ENCODE results near the gene ZNF672.
A peak's percentile ranks its signal among the peaks of the same experiment; 100 is the strongest.

ZNF672 gene

DNA sequence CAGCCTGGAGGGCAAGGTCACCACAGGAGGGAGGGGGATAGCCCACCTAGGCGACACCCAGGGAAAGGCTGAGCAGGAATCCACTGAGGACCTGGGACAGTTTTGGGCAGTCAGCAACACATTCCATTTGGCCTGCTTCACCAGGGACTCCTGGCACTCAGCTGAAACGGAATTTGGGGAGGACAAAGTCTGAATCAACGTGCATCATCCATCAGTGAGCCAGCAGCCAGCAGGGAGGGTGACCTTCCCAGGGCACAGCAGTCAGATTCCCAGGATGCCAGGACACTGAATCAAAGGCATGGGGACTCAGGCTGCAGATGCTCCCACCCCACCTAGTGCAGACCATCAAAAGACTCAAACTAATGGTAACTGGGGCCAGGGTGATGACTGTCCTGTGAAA lies 16.9 kb upstream of the ZNF672 start:
- no peak for DNase-seq (ENCODE audit: low spot score)
- peaks cover 18% of the 10 kb centered on the region for H3K79me1 ChIP-seq (ENCODE audit: low read depth, low read length)
- H2AK5ac ChIP-seq (ENCODE audit: low read depth, low read length): no peak overlapping the region
- no peak overlapping the region for H3K4me3 ChIP-seq (ENCODE audit: low read length in 2 of 2)
- no peak overlapping the region for H4K91ac ChIP-seq (ENCODE audit: low read depth, low read length, poor library complexity)
- no peaks in the 10 kb centered on the region for H3K9me3 ChIP-seq (replicated peaks in 1 of 2; ENCODE audit: control insufficient read depth in 2 of 2, insufficient read depth in 1 of 2, low read depth in 1 of 2, low read length in 2 of 2)
- H3K36me3 ChIP-seq (replicated peaks in 1 of 2; ENCODE audit: control insufficient read depth in 2 of 2, insufficient read depth in 2 of 2, low read length in 2 of 2): peaks cover 27 to 70% of the 10 kb centered on the region in 2 donors
- H3K9ac ChIP-seq (ENCODE audit: low read depth, low read length, poor library complexity): no peak overlapping the region
- H2BK12ac ChIP-seq (ENCODE audit: low read length): no peak overlapping the region
- no peak overlapping the region for H2BK5ac ChIP-seq (ENCODE audit: low read length)
- H3K14ac ChIP-seq (ENCODE audit: low read length): no peak overlapping the region
- no peak overlapping the region for H2BK15ac ChIP-seq (ENCODE audit: low read length)
- WGBS, 2 donors (ENCODE audit: extremely low coverage in 2 of 2, insufficient read length in 2 of 2, insufficient replicate concordance in 1 of 2): no CpG with 5 or more reads among the region's 3 CpGs
- no peak overlapping the region for H3K4ac ChIP-seq (ENCODE audit: low read length)
- no peak overlapping the region for H2BK120ac ChIP-seq (ENCODE audit: low read depth, low read length)
- no peak overlapping the region for H3K27ac ChIP-seq (replicated peaks; ENCODE audit: low read length)
- no peak overlapping the region for H3K18ac ChIP-seq (ENCODE audit: low read length)
- H3K23ac ChIP-seq (ENCODE audit: low read depth, low read length, poor library complexity): no peak overlapping the region
- no peak overlapping the region for H2AFZ ChIP-seq (ENCODE audit: low read length)
- no peaks in the 10 kb centered on the region for H3K27me3 ChIP-seq (ENCODE audit: control insufficient read depth in 3 of 3, insufficient read depth in 3 of 3, low read depth in 1 of 3, low read length in 3 of 3)
- no peak overlapping the region for H4K8ac ChIP-seq (ENCODE audit: low read depth, low read length)
- H3K4me1 ChIP-seq (ENCODE audit: control insufficient read depth in 2 of 2, insufficient read depth in 1 of 2, low read depth in 1 of 2, low read length in 2 of 2): peaks cover 7 to 11% of the 10 kb centered on the region in 2 donors
- H3K4me2 ChIP-seq (ENCODE audit: insufficient read depth, low read length, poor library complexity, severe bottlenecking): no peak overlapping the region

DNA sequence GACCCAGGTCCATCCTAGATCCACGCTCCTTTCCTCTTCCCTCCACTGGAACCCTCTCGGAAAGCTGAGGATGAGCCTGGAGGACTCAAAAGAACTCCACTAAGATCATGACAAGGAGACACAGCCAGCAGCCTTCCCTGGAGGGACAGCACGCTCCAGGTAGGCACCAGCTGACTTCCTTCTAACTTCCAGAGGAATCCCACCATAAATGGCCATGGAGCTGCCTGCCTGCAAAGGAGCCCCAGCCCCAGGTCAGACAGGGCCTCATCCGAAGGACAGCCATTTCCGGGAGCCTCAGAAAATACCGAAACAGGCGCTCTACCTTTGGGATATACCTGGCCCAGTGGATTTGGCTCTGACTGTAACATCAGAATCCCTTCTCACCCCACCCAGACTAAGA lies 16.4 kb upstream of the ZNF672 start:
- Histone ChIP-seq H3K18ac (ENCODE audit: low read length) (no peak overlapping the region), H2BK15ac (ENCODE audit: low read length) (no peak overlapping the region), H3K27me3 (ENCODE audit: control insufficient read depth in 3 of 3, insufficient read depth in 3 of 3, low read depth in 1 of 3, low read length in 3 of 3) (no peaks in the 10 kb centered on the region), H3K36me3 (replicated peaks in 1 of 2; ENCODE audit: control insufficient read depth in 2 of 2, insufficient read depth in 2 of 2, low read length in 2 of 2) (peaks cover 25 to 64% of the 10 kb centered on the region in 2 donors), H3K4me1 (ENCODE audit: control insufficient read depth in 2 of 2, insufficient read depth in 1 of 2, low read depth in 1 of 2, low read length in 2 of 2) (peaks cover 7 to 11% of the 10 kb centered on the region in 2 donors), H2BK120ac (ENCODE audit: low read depth, low read length) (no peak overlapping the region), H2BK5ac (ENCODE audit: low read length) (no peak overlapping the region), H3K27ac (replicated peaks; ENCODE audit: low read length) (no peak overlapping the region), H3K4me2 (ENCODE audit: insufficient read depth, low read length, poor library complexity, severe bottlenecking) (no peak overlapping the region), H3K9me3 (replicated peaks in 1 of 2; ENCODE audit: control insufficient read depth in 2 of 2, insufficient read depth in 1 of 2, low read depth in 1 of 2, low read length in 2 of 2) (no peaks in the 10 kb centered on the region), H2AK5ac (ENCODE audit: low read depth, low read length) (no peak overlapping the region), H3K79me1 (ENCODE audit: low read depth, low read length) (peaks cover 18% of the 10 kb centered on the region), H4K91ac (ENCODE audit: low read depth, low read length, poor library complexity) (no peak overlapping the region), H2BK12ac (ENCODE audit: low read length) (no peak overlapping the region), H3K14ac (ENCODE audit: low read length) (no peak overlapping the region), H3K23ac (ENCODE audit: low read depth, low read length, poor library complexity) (no peak overlapping the region), H2AFZ (ENCODE audit: low read length) (no peak overlapping the region), H4K8ac (ENCODE audit: low read depth, low read length) (no peak overlapping the region), H3K4ac (ENCODE audit: low read length) (no peak overlapping the region), H3K9ac (ENCODE audit: low read depth, low read length, poor library complexity) (no peak overlapping the region), H3K4me3 (ENCODE audit: low read length in 2 of 2) (no peak overlapping the region)
- WGBS, 2 donors (ENCODE audit: extremely low coverage in 2 of 2, insufficient read length in 2 of 2, insufficient replicate concordance in 1 of 2): no CpG with 5 or more reads among the region's 7 CpGs
- DNase-seq (ENCODE audit: low spot score): no peak

DNA sequence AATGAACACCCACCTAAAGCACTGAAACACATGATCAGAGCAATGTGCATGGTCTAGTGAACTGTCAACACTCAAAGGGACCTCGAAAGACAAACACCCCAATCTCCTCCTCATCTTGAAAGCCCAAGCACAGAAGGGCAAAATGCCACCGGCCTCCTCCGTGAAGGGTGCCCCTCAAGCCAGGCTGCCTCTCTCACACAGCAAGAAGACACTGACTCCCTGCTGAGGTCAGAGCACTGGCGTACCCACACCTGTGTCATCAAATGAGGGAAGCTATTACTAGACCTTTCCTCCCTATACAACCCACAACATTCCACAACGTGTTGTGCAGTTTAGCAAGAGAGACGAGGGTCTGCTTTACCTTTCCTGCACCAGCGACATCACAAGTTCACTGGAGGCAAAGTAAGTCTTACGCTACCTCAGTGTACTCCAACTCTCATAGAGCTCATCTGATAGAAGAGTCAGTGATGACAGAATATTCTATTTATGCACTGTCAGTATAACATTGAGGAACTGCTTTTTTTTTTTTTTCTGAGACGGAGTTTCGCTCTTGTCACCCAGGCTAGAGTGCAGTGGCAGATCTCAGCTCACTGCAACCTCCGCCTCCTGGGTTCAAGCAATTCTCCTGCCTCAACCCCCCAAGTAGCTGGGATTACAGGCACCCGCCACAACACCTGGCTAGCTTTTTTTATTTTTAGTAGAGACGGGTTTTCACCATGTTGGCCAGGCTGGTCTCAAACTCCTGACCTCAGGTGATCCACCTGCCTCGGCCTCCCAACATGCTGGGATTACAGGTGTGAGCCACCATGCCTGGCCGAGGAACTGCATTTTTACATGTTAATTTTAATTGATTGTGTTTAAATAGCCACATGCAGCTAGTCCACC lies 15.6 kb upstream of the ZNF672 start:
- peaks cover 21 to 57% of the 10 kb centered on the region in 2 donors for H3K36me3 ChIP-seq (replicated peaks in 1 of 2; ENCODE audit: control insufficient read depth in 2 of 2, insufficient read depth in 2 of 2, low read length in 2 of 2)
- no peak overlapping the region for H4K91ac ChIP-seq (ENCODE audit: low read depth, low read length, poor library complexity)
- peak overlapping the region; percentile 33 for H3K9ac ChIP-seq (ENCODE audit: low read depth, low read length, poor library complexity)
- H2BK120ac ChIP-seq (ENCODE audit: low read depth, low read length): no peak overlapping the region
- no peak overlapping the region for H3K27ac ChIP-seq (replicated peaks; ENCODE audit: low read length)
- no peak overlapping the region for H3K4me2 ChIP-seq (ENCODE audit: insufficient read depth, low read length, poor library complexity, severe bottlenecking)
- H3K23ac ChIP-seq (ENCODE audit: low read depth, low read length, poor library complexity): no peak overlapping the region
- no peak overlapping the region for H2BK12ac ChIP-seq (ENCODE audit: low read length)
- H2AK5ac ChIP-seq (ENCODE audit: low read depth, low read length): no peak overlapping the region
- no peaks in the 10 kb centered on the region for H3K9me3 ChIP-seq (replicated peaks in 1 of 2; ENCODE audit: control insufficient read depth in 2 of 2, insufficient read depth in 1 of 2, low read depth in 1 of 2, low read length in 2 of 2)
- no peaks in the 10 kb centered on the region for H3K27me3 ChIP-seq (ENCODE audit: control insufficient read depth in 3 of 3, insufficient read depth in 3 of 3, low read depth in 1 of 3, low read length in 3 of 3)
- no peak overlapping the region for H3K14ac ChIP-seq (ENCODE audit: low read length)
- H3K4me3 ChIP-seq (ENCODE audit: low read length in 2 of 2): no peak overlapping the region
- no peak overlapping the region for H2BK5ac ChIP-seq (ENCODE audit: low read length)
- H3K18ac ChIP-seq (ENCODE audit: low read length): no peak overlapping the region
- H3K4me1 ChIP-seq (ENCODE audit: control insufficient read depth in 2 of 2, insufficient read depth in 1 of 2, low read depth in 1 of 2, low read length in 2 of 2): peaks cover 8 to 13% of the 10 kb centered on the region in 2 donors
- H2BK15ac ChIP-seq (ENCODE audit: low read length): no peak overlapping the region
- H3K79me1 ChIP-seq (ENCODE audit: low read depth, low read length): peaks cover 18% of the 10 kb centered on the region
- no peak overlapping the region for H2AFZ ChIP-seq (ENCODE audit: low read length)
- no peak for DNase-seq (ENCODE audit: low spot score)
- no peak overlapping the region for H4K8ac ChIP-seq (ENCODE audit: low read depth, low read length)
- H3K4ac ChIP-seq (ENCODE audit: low read length): no peak overlapping the region
- no CpG with 5 or more reads among the region's 15 CpGs for WGBS, 2 donors (ENCODE audit: extremely low coverage in 2 of 2, insufficient read length in 2 of 2, insufficient replicate concordance in 1 of 2)

DNA sequence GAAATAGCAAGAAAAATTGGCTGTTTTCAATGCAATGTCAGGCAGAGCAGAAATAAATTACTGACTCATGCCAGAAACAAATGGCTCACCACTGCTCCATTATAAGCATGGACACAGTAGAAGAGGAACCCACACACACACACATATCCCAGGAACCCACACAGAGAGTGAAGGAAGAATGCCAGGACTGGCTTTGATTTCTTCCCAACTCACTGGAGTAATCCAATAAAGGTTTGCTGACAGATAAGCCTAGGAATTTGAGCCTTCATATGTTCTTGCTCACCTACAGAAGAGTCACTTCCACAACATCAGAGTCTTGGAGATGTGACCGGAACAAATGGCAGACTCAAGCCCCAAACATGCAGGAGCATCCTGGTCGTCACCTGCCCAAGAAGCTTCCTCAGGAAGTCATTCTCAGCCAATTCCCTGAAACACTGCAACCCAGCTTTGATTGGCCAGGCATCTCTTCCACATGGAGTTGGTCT lies 14.5 kb upstream of the ZNF672 start:
- Histone ChIP-seq H3K36me3 (replicated peaks in 1 of 2; ENCODE audit: control insufficient read depth in 2 of 2, insufficient read depth in 2 of 2, low read length in 2 of 2) (peaks cover 21 to 53% of the 10 kb centered on the region in 2 donors), H2BK5ac (ENCODE audit: low read length) (no peak overlapping the region), H3K4me2 (ENCODE audit: insufficient read depth, low read length, poor library complexity, severe bottlenecking) (no peak overlapping the region), H3K18ac (ENCODE audit: low read length) (no peak overlapping the region), H3K27me3 (ENCODE audit: control insufficient read depth in 3 of 3, insufficient read depth in 3 of 3, low read depth in 1 of 3, low read length in 3 of 3) (no peaks in the 10 kb centered on the region), H2BK15ac (ENCODE audit: low read length) (no peak overlapping the region), H3K4me3 (ENCODE audit: low read length in 2 of 2) (no peak overlapping the region), H3K27ac (replicated peaks; ENCODE audit: low read length) (no peak overlapping the region), H2BK120ac (ENCODE audit: low read depth, low read length) (no peak overlapping the region), H2BK12ac (ENCODE audit: low read length) (no peak overlapping the region), H4K8ac (ENCODE audit: low read depth, low read length) (no peak overlapping the region), H3K4ac (ENCODE audit: low read length) (no peak overlapping the region), H3K14ac (ENCODE audit: low read length) (no peak overlapping the region), H4K91ac (ENCODE audit: low read depth, low read length, poor library complexity) (no peak overlapping the region), H3K79me1 (ENCODE audit: low read depth, low read length) (peaks cover 18% of the 10 kb centered on the region), H2AFZ (ENCODE audit: low read length) (no peak overlapping the region), H3K9ac (ENCODE audit: low read depth, low read length, poor library complexity) (no peak overlapping the region), H3K4me1 (ENCODE audit: control insufficient read depth in 2 of 2, insufficient read depth in 1 of 2, low read depth in 1 of 2, low read length in 2 of 2) (peaks cover 8 to 13% of the 10 kb centered on the region in 2 donors), H3K9me3 (replicated peaks in 1 of 2; ENCODE audit: control insufficient read depth in 2 of 2, insufficient read depth in 1 of 2, low read depth in 1 of 2, low read length in 2 of 2) (no peaks in the 10 kb centered on the region), H3K23ac (ENCODE audit: low read depth, low read length, poor library complexity) (no peak overlapping the region), H2AK5ac (ENCODE audit: low read depth, low read length) (no peak overlapping the region)
- no peak for DNase-seq (ENCODE audit: low spot score)
- WGBS, 2 donors (ENCODE audit: extremely low coverage in 2 of 2, insufficient read length in 2 of 2, insufficient replicate concordance in 1 of 2): no CpG with 5 or more reads among the region's 2 CpGs

All from neuronal stem cell (in vitro differentiated cells).